ENCODE data around the gene HSP90AA1.
"Not testable (repeated sequence)": the region's sequence is repeated elsewhere in the genome, so short reads cannot be mapped to it uniquely, and the experiment has no call there.

HSP90AA1 gene

GRCh38 chr14:102086972-102087761, at the start of gene HSP90AA1:
Gene HSP90AA1, minus strand, starts transcription at chr14:102087044. Its CDS starts 666 bp downstream, at chr14:102086378.
- peak; percentile 97 for DNase-seq (ENCODE audit: low read depth)

GRCh38 chr14:102135456-102135855, 48.6 kb upstream of the HSP90AA1 start:
- DNase-seq (ENCODE audit: low read depth), result not testable (repeated sequence)

GRCh38 chr14:102134719-102135118, 47.9 kb upstream of the HSP90AA1 start:
- DNase-seq (ENCODE audit: low read depth), result not testable (repeated sequence)

- not testable (repeated sequence) for DNase-seq (ENCODE audit: low read depth)
These were observed 47.2 kb upstream of the HSP90AA1 start for GRCh38 chr14:102134021-102134420.

GRCh38 chr14:102131741-102132140, 44.9 kb upstream of the HSP90AA1 start:
- DNase-seq (ENCODE audit: low read depth), result no peak

GRCh38 chr14:102126807-102127455, 40.1 kb upstream of the HSP90AA1 start:
- no peak for DNase-seq (ENCODE audit: low read depth)

- DNase-seq (ENCODE audit: low read depth), result no peak
These were observed 38.7 kb upstream of the HSP90AA1 start for GRCh38 chr14:102125546-102125945.

GRCh38 chr14:102124419-102124818, 37.6 kb upstream of the HSP90AA1 start:
- no peak for DNase-seq (ENCODE audit: low read depth)

- DNase-seq (ENCODE audit: low read depth), result no peak
These were observed 34.7 kb upstream of the HSP90AA1 start for GRCh38 chr14:102121567-102121966.

- DNase-seq (ENCODE audit: low read depth), result no peak
These were observed 34.0 kb upstream of the HSP90AA1 start for GRCh38 chr14:102120888-102121287.

GRCh38 chr14:102117852-102118251, 31.0 kb upstream of the HSP90AA1 start:
- no peak for DNase-seq (ENCODE audit: low read depth)

GRCh38 chr14:102116361-102117180, 29.7 kb upstream of the HSP90AA1 start:
- no peak for DNase-seq (ENCODE audit: low read depth)

- DNase-seq (ENCODE audit: low read depth), result no peak
These were observed 24.3 kb upstream of the HSP90AA1 start for GRCh38 chr14:102111101-102111500.

- not testable (repeated sequence) for DNase-seq (ENCODE audit: low read depth)
These were observed 22.5 kb upstream of the HSP90AA1 start for GRCh38 chr14:102109332-102109731.

GRCh38 chr14:102105369-102105768, 18.5 kb upstream of the HSP90AA1 start:
- no peak for DNase-seq (ENCODE audit: low read depth)

GRCh38 chr14:102103062-102103695, 16.3 kb upstream of the HSP90AA1 start:
- no peak for DNase-seq (ENCODE audit: low read depth)

GRCh38 chr14:102097441-102098135, 10.7 kb upstream of the HSP90AA1 start:
- DNase-seq (ENCODE audit: low read depth), result no peak

- peak; percentile 44 for DNase-seq (ENCODE audit: low read depth)
These were observed 9.8 kb upstream of the HSP90AA1 start for GRCh38 chr14:102096569-102097188.

GRCh38 chr14:102095871-102096568, 9.2 kb upstream of the HSP90AA1 start:
- no peak for DNase-seq (ENCODE audit: low read depth)

- no peak for DNase-seq (ENCODE audit: low read depth)
These were observed 8.5 kb upstream of the HSP90AA1 start for GRCh38 chr14:102095231-102095870.
